Measurements from ENCODE around the gene SCD5.

SCD5 gene

GRCh38 chr4:82626251-82626868 lies 172.2 kb downstream of the SCD5 start:
- no peak overlapping the region for H3K27ac Mint-ChIP-seq
- H3K4me3 Mint-ChIP-seq, result no peak overlapping the region
- H3K27me3 Mint-ChIP-seq, result no peaks in the 10 kb centered on the region
- H3K36me3 Mint-ChIP-seq, result no peaks in the 10 kb centered on the region
- H3K9me3 Mint-ChIP-seq, result no peaks in the 10 kb centered on the region
- no peaks in the 10 kb centered on the region for H3K4me1 Mint-ChIP-seq

- Mint-ChIP-seq H3K4me1 (no peaks in the 10 kb centered on the region), H3K4me3 (no peak overlapping the region), H3K27ac (no peak overlapping the region), H3K27me3 (no peaks in the 10 kb centered on the region), H3K9me3 (no peaks in the 10 kb centered on the region), H3K36me3 (no peaks in the 10 kb centered on the region)
Measured at GRCh38 chr4:82624819-82625218, 173.8 kb downstream of the SCD5 start.

- H3K4me3 Mint-ChIP-seq, result no peak overlapping the region
Measured at GRCh38 chr4:82623121-82623683, 175.4 kb downstream of the SCD5 start.

GRCh38 chr4:82621251-82621650 lies 177.3 kb downstream of the SCD5 start:
- no peaks in the 10 kb centered on the region for H3K4me1 Mint-ChIP-seq
- no peak overlapping the region for H3K27ac Mint-ChIP-seq
- no peaks in the 10 kb centered on the region for H3K36me3 Mint-ChIP-seq
- no peaks in the 10 kb centered on the region for H3K9me3 Mint-ChIP-seq
- H3K4me3 Mint-ChIP-seq, result no peak overlapping the region
- no peaks in the 10 kb centered on the region for H3K27me3 Mint-ChIP-seq

More at GRCh38 chr4:82623121-82623683, 175.4 kb downstream of the SCD5 start:
- no peaks in the 10 kb centered on the region for H3K36me3 Mint-ChIP-seq
- no peaks in the 10 kb centered on the region for H3K9me3 Mint-ChIP-seq
- H3K4me1 Mint-ChIP-seq, result no peaks in the 10 kb centered on the region
- no peaks in the 10 kb centered on the region for H3K27me3 Mint-ChIP-seq
- no peak overlapping the region for H3K27ac Mint-ChIP-seq

GRCh38 chr4:82620126-82620735 lies 178.4 kb downstream of the SCD5 start:
- Mint-ChIP-seq H3K27me3 (no peaks in the 10 kb centered on the region), H3K4me3 (no peak overlapping the region), H3K27ac (no peak overlapping the region), H3K4me1 (no peaks in the 10 kb centered on the region), H3K36me3 (no peaks in the 10 kb centered on the region), H3K9me3 (no peaks in the 10 kb centered on the region)

GRCh38 chr4:82618103-82618720 lies 180.4 kb downstream of the SCD5 start:
- H3K27ac Mint-ChIP-seq, result no peak overlapping the region

GRCh38 chr4:82614838-82615449 lies 183.7 kb downstream of the SCD5 start:
- H3K36me3 Mint-ChIP-seq, result no peaks in the 10 kb centered on the region
- no peaks in the 10 kb centered on the region for H3K9me3 Mint-ChIP-seq
- H3K27me3 Mint-ChIP-seq, result peaks cover 2% of the 10 kb centered on the region
- no peak overlapping the region for H3K27ac Mint-ChIP-seq
- no peaks in the 10 kb centered on the region for H3K4me1 Mint-ChIP-seq
- no peak overlapping the region for H3K4me3 Mint-ChIP-seq

More at GRCh38 chr4:82618103-82618720, 180.4 kb downstream of the SCD5 start:
- H3K36me3 Mint-ChIP-seq, result no peaks in the 10 kb centered on the region
- H3K4me1 Mint-ChIP-seq, result no peaks in the 10 kb centered on the region
- no peak overlapping the region for H3K4me3 Mint-ChIP-seq
- no peaks in the 10 kb centered on the region for H3K9me3 Mint-ChIP-seq
- peaks cover 2% of the 10 kb centered on the region for H3K27me3 Mint-ChIP-seq

GRCh38 chr4:82613121-82613520 lies 185.5 kb downstream of the SCD5 start:
- H3K27ac Mint-ChIP-seq, result no peak overlapping the region
- H3K4me3 Mint-ChIP-seq, result no peak overlapping the region
- no peaks in the 10 kb centered on the region for H3K36me3 Mint-ChIP-seq
- peaks cover 2% of the 10 kb centered on the region for H3K27me3 Mint-ChIP-seq
- H3K4me1 Mint-ChIP-seq, result no peaks in the 10 kb centered on the region
- no peaks in the 10 kb centered on the region for H3K9me3 Mint-ChIP-seq

- peaks cover 2% of the 10 kb centered on the region for H3K27me3 Mint-ChIP-seq
- H3K9me3 Mint-ChIP-seq, result no peaks in the 10 kb centered on the region
- no peak overlapping the region for H3K27ac Mint-ChIP-seq
- no peak overlapping the region for H3K4me3 Mint-ChIP-seq
- H3K36me3 Mint-ChIP-seq, result no peaks in the 10 kb centered on the region
- no peaks in the 10 kb centered on the region for H3K4me1 Mint-ChIP-seq
Measured at GRCh38 chr4:82611982-82612381, 186.6 kb downstream of the SCD5 start.

- Mint-ChIP-seq H3K36me3 (no peaks in the 10 kb centered on the region), H3K4me1 (no peaks in the 10 kb centered on the region), H3K4me3 (no peak overlapping the region), H3K9me3 (no peaks in the 10 kb centered on the region), H3K27ac (no peak overlapping the region), H3K27me3 (peaks cover 2% of the 10 kb centered on the region)
Measured at GRCh38 chr4:82611527-82611926, 187.1 kb downstream of the SCD5 start.

GRCh38 chr4:82610041-82610440 lies 188.6 kb downstream of the SCD5 start:
- Mint-ChIP-seq H3K36me3 (no peaks in the 10 kb centered on the region), H3K4me3 (no peak overlapping the region), H3K9me3 (no peaks in the 10 kb centered on the region), H3K4me1 (no peaks in the 10 kb centered on the region), H3K27ac (no peak overlapping the region), H3K27me3 (peaks cover 2% of the 10 kb centered on the region)

- no peaks in the 10 kb centered on the region for H3K27me3 Mint-ChIP-seq
- H3K4me1 Mint-ChIP-seq, result no peaks in the 10 kb centered on the region
- H3K4me3 Mint-ChIP-seq, result no peak overlapping the region
- H3K27ac Mint-ChIP-seq, result no peak overlapping the region
- no peaks in the 10 kb centered on the region for H3K9me3 Mint-ChIP-seq
- no peaks in the 10 kb centered on the region for H3K36me3 Mint-ChIP-seq
Measured at GRCh38 chr4:82606622-82607021, 192.0 kb downstream of the SCD5 start.

- no peak overlapping the region for H3K4me3 Mint-ChIP-seq
- H3K27me3 Mint-ChIP-seq, result peaks cover 2% of the 10 kb centered on the region
- H3K27ac Mint-ChIP-seq, result no peak overlapping the region
- no peaks in the 10 kb centered on the region for H3K4me1 Mint-ChIP-seq
- no peaks in the 10 kb centered on the region for H3K36me3 Mint-ChIP-seq
- H3K9me3 Mint-ChIP-seq, result no peaks in the 10 kb centered on the region
Measured at GRCh38 chr4:82604522-82604921, 194.1 kb downstream of the SCD5 start.

- no peaks in the 10 kb centered on the region for H3K4me1 Mint-ChIP-seq
- H3K4me3 Mint-ChIP-seq, result no peak overlapping the region
- H3K27me3 Mint-ChIP-seq, result peaks cover 2% of the 10 kb centered on the region
- H3K9me3 Mint-ChIP-seq, result no peaks in the 10 kb centered on the region
- no peaks in the 10 kb centered on the region for H3K36me3 Mint-ChIP-seq
- no peak overlapping the region for H3K27ac Mint-ChIP-seq
Measured at GRCh38 chr4:82601242-82602015, 197.2 kb downstream of the SCD5 start.

GRCh38 chr4:82599336-82599735 lies 199.3 kb downstream of the SCD5 start:
- Mint-ChIP-seq H3K4me1 (no peaks in the 10 kb centered on the region), H3K27me3 (peaks cover 2% of the 10 kb centered on the region), H3K9me3 (no peaks in the 10 kb centered on the region), H3K36me3 (no peaks in the 10 kb centered on the region), H3K4me3 (no peak overlapping the region), H3K27ac (no peak overlapping the region)

Measured in activated naive CD4-positive, alpha-beta T cell treated with anti-CD3 and anti-CD28 coated beads, Interleukin-2, amount 50 U/mL, for 24 hours (primary cell).